ENCODE data around the gene KIF3A. TPM values are rescaled to one million over a fixed set of nuclear protein-coding genes. Genes with fewer than 3 reads are reported as not detected.

KIF3A gene
- total RNA-seq, 1 donor from 2014 or later: 5.2 TPM

DNA sequence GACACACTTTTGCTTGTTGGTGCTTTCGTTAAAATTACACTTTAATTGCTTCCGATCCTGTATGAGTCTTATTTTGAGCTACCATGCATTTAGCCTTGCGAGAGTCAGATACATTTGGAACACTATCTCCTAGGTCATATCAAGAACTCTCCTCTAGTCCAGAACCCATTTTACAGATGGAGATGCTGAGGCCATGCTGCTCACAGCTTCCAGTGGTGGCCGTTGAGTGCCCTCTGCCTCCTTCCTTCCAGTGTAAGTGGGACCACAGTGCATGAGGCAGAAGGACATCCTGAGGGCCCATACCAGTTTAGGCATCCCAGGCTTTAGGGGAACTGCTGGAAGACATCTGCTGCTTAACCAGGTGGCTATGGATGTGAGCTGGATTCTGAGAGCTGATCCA, 16.8 kb upstream of the KIF3A start:
- no peak for DNase-seq (ENCODE audit: low spot score)

DNA sequence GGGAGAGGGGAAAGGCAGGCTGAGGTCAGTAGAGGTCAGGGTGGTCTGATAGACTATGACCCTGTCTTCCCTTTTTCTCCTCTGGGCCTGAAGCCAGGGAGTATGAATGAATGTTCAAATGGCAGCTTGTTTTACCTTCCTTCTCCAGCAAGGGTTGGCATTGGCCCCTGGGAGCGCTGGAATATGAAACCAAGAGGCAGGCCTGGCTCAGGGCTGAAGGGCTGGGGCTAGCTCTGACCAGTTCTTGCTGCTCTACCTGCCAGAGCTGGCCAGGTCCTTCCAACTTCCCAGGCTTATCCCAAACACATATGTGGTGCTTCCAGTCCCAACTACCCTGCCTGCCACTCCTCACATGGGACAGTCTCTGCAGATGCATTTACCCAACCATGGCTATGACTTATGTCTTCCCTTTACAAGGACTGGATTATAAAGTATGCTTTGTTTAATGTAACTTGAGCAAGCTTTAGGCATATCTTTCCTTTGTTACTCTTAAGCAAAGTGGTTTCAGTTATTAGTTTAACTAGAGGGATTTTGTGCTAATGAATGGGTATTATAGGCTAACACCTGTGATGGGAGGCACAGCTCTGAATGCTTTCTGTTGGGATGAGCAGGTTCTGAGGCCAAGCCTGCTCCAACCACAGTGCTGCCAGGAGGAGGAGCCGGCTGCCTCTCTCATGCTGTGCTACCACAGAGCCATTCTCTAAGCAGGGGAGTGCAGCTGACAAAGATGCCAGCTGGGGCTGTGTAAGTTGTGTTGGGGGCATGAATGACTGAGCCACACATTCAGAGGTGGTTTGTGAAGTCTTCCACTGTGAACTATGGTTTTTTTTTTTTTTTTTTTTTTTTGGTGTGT, 16.0 kb upstream of the KIF3A start:
- no peak for DNase-seq (ENCODE audit: low spot score)

GRCh38 chr5:132752581-132753125, 15.3 kb upstream of the KIF3A start:
- DNase-seq (ENCODE audit: low spot score): no peak

DNA sequence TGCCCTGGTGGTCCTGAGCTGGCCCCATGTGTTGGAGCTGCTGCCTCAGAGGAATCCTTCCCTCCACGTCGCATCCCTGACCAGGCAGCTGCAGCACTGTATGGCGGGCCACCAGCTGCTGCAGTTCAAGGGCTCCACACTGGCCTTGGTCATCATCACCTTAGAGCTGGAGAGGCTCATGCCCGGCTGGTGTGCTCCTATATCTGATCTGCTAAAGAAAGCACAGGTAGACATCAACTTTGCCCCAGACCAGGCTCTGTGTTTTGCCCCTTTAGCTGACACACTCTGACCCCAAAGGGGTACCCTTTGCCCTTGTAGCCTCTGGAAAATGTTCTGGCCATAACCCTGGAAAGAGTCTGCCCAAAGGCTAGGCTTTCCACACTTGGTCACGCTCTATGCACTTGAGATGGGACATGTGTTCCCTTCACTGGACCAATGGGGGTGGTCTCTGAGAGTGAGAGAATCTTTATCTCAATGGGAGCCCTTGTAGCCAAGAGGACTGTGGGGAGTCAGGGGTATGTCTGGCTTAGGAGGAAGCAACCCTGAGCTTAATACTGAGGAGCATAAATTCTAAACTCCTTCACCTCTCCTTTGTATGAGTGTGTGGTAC, 14.7 kb upstream of the KIF3A start:
- no peak for DNase-seq (ENCODE audit: low spot score)

DNA sequence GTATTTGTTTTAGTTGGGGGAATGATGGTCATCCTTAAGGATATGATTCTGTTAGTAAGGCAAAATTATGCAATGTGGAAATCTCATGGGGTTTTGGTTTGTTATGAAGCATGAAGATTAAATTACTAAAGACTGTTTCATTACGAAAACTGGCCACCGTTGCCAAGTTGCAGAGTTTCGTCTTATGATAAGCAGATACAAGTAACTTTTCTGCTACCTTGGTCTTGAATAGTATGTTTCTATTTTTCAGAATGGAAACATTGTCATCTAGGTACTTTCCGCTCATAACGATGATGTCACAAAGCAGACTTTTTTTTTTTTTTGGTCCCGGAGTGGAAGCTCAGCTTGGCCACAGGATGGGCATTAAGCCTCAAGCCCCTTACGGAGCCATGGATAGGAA, 14.1 kb upstream of the KIF3A start:
- no peak for DNase-seq (ENCODE audit: low spot score)

GRCh38 chr5:132750471-132751230, 13.3 kb upstream of the KIF3A start:
- DNase-seq (ENCODE audit: low spot score): no peak

DNA sequence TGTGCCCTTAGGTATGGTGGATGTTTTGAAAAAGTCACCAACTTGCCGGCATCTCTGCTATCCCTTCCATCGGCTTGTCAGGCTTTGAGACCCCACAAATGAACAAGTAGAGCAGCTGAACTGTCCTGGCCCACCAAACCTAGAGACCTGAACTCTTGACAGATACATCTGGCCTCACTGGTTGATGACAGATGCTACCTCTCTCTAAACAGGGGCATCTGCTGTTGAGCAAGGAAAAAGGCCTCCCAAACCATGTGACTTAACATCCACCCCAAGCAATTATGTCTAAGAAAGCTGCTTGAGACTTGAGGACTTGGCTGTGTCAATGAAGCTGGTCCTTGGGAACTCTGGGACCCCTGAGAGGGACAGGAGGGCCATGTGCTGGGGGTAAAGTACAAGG, 12.2 kb upstream of the KIF3A start:
- DNase-seq (ENCODE audit: low spot score): no peak

GRCh38 chr5:132748522-132749000, 11.2 kb upstream of the KIF3A start:
- no peak for DNase-seq (ENCODE audit: low spot score)

- no peak for DNase-seq (ENCODE audit: low spot score)
Measured at GRCh38 chr5:132747616-132748440, 10.5 kb upstream of the KIF3A start.

DNA sequence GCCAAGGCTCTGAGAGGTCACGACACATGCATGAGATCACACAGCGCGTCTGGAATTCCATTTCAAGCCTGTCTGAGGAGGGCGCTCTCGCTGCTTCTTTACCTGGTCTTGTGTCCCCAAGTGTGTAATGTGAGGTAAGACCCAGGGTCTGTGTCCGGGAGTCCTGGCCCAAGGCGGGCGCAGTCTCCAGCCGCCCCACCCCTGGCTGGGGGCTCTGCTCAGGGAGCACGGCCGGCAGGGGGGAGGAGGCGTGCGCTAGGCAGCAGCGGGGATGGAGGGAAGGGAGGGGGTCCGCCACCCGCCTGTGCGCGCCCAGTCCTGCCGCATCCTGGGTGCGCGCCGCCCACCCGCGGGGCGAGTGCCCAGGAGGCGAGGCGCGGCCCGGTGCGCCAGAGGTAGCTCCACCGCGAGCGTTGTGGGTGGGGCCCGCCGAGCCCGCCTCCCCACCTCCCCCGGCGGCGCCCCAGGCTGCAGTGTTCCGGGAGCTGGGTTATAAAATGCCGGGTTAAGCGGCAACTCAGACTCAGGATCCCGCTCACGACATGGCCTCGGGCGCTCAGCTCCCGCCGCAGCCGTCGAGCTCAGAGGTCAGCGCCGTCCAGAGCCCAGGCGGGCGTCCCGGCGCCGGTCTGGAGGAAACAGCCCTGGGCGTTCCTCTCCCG, 9.7 kb upstream of the KIF3A start, which contains the start of gene CCNI2:
Gene CCNI2, plus strand, starts transcription at position 473 of the 662 bp plus-strand sequence. Its CDS starts 70 bp downstream, at position 543.
- no peak for DNase-seq (ENCODE audit: low spot score)

DNA sequence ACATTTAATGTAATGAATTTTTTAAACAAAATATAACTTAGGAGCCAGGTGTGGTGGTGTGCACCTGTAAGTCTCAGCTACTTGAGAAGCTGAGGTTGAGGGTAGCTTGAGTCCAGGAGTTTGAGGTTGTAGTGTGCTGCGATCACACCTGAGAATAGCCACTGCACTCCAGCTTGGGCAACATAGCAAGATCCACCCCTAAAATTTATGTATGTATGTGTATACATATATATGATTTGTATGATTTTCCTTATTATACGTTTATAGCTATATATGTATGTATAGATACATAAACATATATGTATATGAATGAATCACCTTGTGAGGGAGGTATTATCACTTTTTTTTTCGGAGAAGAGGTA, 9.2 kb upstream of the KIF3A start:
- DNase-seq (ENCODE audit: low spot score): no peak

GRCh38 chr5:132744659-132745058, 7.3 kb upstream of the KIF3A start:
- no peak for DNase-seq (ENCODE audit: low spot score)

GRCh38 chr5:132742626-132743025, 5.3 kb upstream of the KIF3A start:
- DNase-seq (ENCODE audit: low spot score): no peak

DNA sequence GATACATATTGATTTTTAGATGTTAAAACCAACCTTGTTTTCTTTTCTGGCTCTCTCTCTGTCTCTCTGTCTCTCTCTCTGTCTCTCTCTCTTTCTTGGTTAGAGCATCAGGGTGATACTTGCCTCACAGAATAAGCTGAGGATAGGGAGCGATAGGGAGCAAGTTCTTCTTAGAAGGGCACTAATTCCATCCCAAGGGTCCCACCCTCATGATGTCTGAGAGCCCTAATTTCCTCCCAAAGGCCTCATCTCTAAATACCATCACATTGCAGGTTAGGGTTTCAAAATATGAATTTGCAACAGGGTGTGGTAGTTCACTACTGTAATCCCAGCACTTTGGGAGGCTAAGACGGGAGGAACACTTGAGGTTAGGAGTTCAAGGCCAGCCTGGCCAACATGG, 4.8 kb upstream of the KIF3A start:
- DNase-seq (ENCODE audit: low spot score): no peak

DNA sequence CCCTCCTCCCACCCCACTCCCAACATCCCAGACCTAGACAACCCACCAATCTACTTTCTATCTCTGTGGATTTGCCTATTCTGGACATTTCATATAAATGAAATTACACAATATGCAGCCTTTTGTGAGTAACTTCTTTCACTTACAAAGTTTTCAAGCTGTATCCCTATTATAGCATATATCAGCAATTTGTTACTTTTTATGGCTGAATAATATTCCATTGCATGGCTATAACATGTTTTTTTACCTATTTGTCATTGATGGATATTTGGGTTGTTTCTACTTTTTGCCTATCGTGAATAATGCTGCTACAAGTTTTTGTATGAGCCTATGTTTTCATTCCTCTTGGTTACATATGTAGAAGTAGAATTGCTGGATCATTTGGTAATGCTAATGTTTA, 1.9 kb upstream of the KIF3A start:
- DNase-seq (ENCODE audit: low spot score): no peak

- DNase-seq (ENCODE audit: low spot score): no peak
Measured at GRCh38 chr5:132737982-132738681, 786 bp upstream of the KIF3A start.

- DNase-seq (ENCODE audit: low spot score): no peak
Measured at GRCh38 chr5:132734687-132735086, 2.7 kb downstream of the KIF3A start.

DNA sequence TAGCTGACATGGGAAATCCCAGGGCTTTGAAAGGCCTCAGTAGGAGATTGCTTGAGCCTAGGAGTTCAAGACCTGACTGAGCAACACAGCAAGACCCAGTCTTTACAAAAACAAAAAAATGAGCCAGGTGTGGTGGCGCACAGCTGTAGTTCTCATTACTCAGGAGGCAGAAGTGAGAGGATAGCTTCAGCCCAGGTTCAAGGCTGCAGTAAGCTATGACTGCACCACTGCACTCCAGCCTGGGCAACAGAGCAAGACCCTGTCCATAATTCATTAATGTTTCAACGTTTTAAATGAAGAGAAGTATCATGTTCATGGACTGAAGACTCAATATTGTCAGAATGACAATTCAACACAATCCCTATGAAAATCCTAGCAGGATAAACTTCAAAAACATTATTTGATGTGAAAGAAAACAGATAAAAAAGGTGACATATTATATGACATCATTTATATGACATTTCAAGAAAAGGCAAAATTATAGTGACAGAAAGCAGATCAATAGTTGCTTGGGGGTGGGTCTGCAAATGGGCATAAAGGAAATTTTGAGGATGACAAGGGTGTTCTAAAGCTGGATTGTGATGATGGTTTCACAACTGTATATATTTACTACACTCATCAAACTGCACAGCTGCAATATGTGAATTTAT, 3.7 kb downstream of the KIF3A start:
- DNase-seq (ENCODE audit: low spot score): no peak

- no peak for DNase-seq (ENCODE audit: low spot score)
Measured at GRCh38 chr5:132729896-132730295, 7.5 kb downstream of the KIF3A start.
